ENCODE results near the gene CYSLTR2. TPM values are rescaled to one million over a fixed set of nuclear protein-coding genes. Genes with fewer than 3 reads are reported as not detected.

CYSLTR2 gene, protein sequence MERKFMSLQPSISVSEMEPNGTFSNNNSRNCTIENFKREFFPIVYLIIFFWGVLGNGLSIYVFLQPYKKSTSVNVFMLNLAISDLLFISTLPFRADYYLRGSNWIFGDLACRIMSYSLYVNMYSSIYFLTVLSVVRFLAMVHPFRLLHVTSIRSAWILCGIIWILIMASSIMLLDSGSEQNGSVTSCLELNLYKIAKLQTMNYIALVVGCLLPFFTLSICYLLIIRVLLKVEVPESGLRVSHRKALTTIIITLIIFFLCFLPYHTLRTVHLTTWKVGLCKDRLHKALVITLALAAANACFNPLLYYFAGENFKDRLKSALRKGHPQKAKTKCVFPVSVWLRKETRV
- 1.0 TPM for total RNA-seq

GRCh38 chr13:48653472-48653939 lies at the start of gene CYSLTR2:
Gene CYSLTR2 (plus strand): TSS chr13:48653929. CDS start chr13:48706818, 52,889 bp downstream.

Other genes starting within 250 kb of the CYSLTR2 start
- gene LPAR6, start 240.8 kb upstream of the CYSLTR2 start, total RNA-seq = 39.4 TPM
- 38.5 TPM for gene RCBTB2, start 120.8 kb upstream of the CYSLTR2 start, total RNA-seq

All from camera-type eye (tissue), 1 donor.